ENCODE data around the gene INHBE.

DNA sequence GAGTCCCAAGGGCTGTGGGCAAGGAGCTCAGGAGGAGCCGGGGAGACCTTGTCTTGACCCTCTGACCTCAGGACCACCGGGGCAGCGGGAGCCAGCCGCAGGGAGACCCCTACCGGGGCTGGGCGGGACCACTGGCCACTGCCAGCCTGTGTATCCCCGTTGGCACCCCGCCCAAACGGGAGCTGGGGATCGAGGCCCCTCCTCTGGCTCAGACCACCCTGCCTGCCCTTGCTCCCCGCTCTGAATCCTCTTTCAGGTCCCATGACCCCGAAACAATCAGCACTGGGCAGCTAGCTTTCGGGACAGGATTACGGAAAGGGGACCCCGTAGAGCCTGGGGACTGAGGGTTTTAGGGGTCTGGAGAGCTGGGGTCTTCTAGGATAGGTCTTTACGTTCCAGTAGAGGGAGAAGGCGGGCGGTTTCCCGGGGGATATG lies 5.8 kb downstream of the INHBE start:
- TF ChIP-seq, protein P1, sequence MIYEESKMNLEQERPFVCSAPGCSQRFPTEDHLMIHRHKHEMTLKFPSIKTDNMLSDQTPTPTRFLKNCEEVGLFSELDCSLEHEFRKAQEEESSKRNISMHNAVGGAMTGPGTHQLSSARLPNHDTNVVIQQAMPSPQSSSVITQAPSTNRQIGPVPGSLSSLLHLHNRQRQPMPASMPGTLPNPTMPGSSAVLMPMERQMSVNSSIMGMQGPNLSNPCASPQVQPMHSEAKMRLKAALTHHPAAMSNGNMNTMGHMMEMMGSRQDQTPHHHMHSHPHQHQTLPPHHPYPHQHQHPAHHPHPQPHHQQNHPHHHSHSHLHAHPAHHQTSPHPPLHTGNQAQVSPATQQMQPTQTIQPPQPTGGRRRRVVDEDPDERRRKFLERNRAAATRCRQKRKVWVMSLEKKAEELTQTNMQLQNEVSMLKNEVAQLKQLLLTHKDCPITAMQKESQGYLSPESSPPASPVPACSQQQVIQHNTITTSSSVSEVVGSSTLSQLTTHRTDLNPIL (CRISPR knock-in tag; IDR thresholded peaks at IDR 0.05; ENCODE audit: low read depth): no peak
- TF ChIP-seq PPARA (CRISPR knock-in tag; IDR thresholded peaks at IDR 0.05; ENCODE audit: borderline replicate concordance) (no peak), RARB (CRISPR knock-in tag; IDR thresholded peaks at IDR 0.05) (no peak), OSR1 (CRISPR knock-in tag; IDR thresholded peaks at IDR 0.05) (no peak), BACH2 (CRISPR knock-in tag; IDR thresholded peaks at IDR 0.05; ENCODE audit: borderline replicate concordance) (no peak), GLIS3 (CRISPR knock-in tag; IDR thresholded peaks at IDR 0.05) (no peak), ZFP30 (CRISPR knock-in tag; IDR thresholded peaks at IDR 0.05) (no peak), ZC3H10 (CRISPR knock-in tag; IDR thresholded peaks at IDR 0.05) (no peak), ZNF8 (CRISPR knock-in tag; IDR thresholded peaks at IDR 0.05) (no peak)
- TF ChIP-seq, protein P2, sequence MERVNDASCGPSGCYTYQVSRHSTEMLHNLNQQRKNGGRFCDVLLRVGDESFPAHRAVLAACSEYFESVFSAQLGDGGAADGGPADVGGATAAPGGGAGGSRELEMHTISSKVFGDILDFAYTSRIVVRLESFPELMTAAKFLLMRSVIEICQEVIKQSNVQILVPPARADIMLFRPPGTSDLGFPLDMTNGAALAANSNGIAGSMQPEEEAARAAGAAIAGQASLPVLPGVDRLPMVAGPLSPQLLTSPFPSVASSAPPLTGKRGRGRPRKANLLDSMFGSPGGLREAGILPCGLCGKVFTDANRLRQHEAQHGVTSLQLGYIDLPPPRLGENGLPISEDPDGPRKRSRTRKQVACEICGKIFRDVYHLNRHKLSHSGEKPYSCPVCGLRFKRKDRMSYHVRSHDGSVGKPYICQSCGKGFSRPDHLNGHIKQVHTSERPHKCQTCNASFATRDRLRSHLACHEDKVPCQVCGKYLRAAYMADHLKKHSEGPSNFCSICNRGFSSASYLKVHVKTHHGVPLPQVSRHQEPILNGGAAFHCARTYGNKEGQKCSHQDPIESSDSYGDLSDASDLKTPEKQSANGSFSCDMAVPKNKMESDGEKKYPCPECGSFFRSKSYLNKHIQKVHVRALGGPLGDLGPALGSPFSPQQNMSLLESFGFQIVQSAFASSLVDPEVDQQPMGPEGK (CRISPR knock-in tag; IDR thresholded peaks at IDR 0.05; ENCODE audit: borderline replicate concordance): no peak
- TF ChIP-seq, protein P3, sequence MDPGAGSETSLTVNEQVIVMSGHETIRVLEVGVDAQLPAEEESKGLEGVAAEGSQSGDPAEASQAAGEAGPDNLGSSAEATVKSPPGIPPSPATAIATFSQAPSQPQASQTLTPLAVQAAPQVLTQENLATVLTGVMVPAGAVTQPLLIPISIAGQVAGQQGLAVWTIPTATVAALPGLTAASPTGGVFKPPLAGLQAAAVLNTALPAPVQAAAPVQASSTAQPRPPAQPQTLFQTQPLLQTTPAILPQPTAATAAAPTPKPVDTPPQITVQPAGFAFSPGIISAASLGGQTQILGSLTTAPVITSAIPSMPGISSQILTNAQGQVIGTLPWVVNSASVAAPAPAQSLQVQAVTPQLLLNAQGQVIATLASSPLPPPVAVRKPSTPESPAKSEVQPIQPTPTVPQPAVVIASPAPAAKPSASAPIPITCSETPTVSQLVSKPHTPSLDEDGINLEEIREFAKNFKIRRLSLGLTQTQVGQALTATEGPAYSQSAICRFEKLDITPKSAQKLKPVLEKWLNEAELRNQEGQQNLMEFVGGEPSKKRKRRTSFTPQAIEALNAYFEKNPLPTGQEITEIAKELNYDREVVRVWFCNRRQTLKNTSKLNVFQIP (CRISPR knock-in tag; IDR thresholded peaks at IDR 0.05; ENCODE audit: borderline replicate concordance, low read depth): no peak

All from SK-N-SH treated with all-trans-retinoic acid at 6 μM for 48 hours (cell line).